GM10266 (cell line): ENCODE measurements around the gene SMAD1.

Experiments used
- DNase-seq: peaks from one replicate; pipeline ENCODE4 v3.0.0; 2012; ENCODE audit errors: extremely low spot score
- TF ChIP-seq, protein P1 (sequence below): IDR thresholded peaks from 2 replicates; pipeline ENCODE4 v1.5.1; 2012; ENCODE audit warnings: mild to moderate bottlenecking, low read depth; ENCODE audit not compliant: control insufficient read depth, insufficient read depth; ENCODE audit errors: missing control alignments

SMAD1 gene

DNA sequence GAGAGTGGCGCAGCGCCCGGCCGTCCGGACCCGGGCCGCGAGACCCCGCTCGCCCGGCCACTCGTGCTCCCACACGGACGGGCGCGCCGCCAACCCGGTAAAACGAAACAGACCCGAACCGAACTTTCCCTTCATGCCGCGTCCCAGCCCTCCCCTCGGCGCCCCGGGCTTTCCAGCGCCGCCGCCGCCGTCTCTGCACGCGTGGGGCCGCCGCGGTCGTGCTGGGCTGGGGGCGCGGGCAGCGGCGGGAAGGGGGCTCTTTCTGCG is 222 bp downstream of the SMAD1 start:
- no peak for DNase-seq
- TF ChIP-seq, protein P1, sequence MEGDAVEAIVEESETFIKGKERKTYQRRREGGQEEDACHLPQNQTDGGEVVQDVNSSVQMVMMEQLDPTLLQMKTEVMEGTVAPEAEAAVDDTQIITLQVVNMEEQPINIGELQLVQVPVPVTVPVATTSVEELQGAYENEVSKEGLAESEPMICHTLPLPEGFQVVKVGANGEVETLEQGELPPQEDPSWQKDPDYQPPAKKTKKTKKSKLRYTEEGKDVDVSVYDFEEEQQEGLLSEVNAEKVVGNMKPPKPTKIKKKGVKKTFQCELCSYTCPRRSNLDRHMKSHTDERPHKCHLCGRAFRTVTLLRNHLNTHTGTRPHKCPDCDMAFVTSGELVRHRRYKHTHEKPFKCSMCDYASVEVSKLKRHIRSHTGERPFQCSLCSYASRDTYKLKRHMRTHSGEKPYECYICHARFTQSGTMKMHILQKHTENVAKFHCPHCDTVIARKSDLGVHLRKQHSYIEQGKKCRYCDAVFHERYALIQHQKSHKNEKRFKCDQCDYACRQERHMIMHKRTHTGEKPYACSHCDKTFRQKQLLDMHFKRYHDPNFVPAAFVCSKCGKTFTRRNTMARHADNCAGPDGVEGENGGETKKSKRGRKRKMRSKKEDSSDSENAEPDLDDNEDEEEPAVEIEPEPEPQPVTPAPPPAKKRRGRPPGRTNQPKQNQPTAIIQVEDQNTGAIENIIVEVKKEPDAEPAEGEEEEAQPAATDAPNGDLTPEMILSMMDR, result no peak

DNA sequence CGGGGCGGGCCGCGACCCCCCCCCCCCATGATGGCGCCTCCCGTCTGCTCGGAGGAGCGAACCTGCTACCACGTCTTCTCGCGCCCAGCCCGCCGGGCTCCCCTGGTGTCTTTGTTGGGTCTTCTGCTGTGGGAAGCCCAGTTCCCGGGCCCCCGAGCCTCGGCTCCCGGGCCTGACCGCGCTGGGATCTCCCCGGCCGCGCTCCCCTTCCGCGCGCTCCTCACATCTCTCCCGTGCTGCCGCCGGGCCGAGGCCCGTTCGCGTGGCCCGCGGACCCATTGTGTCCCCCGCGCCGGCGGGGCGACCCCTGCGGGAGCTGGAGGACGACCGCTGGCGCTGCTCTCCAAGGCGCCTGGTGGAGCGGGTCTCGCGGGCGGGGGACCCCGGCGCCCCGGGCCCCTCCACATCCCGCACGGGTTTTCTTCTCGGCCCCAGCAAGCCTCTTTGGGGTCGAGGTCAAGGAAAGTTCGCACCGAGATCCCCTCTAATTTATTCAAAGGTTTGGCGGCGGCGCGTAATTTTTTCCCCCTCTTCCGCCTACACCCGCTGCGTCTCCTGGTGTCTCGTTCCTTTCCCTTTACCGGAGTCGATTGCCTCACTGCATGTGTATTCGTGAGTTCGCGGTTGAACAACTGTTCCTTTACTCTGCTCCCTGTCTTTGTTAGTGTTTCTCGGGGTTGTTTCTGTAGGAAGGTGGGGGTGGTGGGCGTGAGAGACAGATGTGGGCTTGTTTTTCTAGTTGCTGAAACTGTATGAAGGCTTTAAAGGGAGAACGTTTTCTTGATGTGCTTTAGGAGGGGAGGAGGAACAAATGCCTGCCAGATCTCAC is 770 bp downstream of the SMAD1 start:
- DNase-seq, result peak; percentile 72
- TF ChIP-seq, protein P1, result no peak

GRCh38 chr4:145483514-145483913 is 1.9 kb downstream of the SMAD1 start:
- DNase-seq, result no peak
- TF ChIP-seq, protein P1, result no peak

DNA sequence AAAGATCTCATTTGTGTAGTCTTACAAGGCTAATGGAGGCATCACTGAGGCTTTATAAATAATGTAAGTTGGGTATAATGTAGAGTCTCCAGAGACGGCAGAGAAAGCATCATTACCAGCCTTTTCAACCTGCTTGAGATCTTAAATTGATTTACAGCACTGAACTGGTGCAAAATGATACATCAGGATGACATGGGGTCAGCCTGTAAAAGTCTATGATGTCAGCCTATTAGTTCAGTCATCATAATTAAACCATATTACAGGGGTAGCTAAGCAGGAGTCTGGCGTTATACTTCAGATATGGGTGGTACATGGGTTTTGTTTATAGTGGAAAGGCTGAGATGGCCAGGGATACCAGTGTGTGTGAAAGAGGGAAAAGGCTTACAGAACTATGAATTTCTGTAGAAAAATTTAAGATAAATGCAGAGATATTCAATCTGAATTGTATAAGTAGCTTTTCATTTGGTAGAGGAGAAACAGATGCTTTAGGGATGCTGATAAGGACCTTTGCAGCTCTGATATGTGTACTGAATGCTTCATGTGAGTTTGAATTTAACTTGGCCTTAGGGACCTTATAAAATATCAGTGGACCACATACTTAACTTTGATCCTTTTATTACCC is 2.7 kb downstream of the SMAD1 start:
- no peak for DNase-seq
- TF ChIP-seq, protein P1, result no peak

DNA sequence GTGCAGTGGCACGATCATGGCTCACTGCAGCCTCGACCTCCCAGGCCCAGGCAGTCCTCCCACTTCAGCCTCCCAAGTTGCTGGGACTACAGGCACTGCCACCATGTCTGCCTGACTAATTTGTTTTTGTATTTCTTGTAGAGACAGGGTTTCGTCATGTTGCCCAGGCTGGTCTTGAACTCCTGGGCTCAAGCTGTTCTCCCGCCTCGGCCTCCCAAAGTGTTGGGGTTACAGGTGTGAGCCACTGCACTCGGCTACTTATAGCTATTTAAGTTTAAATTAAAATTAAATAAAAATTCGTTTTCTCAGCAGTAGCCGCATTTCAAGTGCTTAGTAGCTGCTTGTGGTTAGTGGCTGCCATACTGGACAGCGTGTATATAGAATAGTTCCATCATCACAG is 3.5 kb downstream of the SMAD1 start:
- no peak for DNase-seq
- TF ChIP-seq, protein P1, result no peak

DNA sequence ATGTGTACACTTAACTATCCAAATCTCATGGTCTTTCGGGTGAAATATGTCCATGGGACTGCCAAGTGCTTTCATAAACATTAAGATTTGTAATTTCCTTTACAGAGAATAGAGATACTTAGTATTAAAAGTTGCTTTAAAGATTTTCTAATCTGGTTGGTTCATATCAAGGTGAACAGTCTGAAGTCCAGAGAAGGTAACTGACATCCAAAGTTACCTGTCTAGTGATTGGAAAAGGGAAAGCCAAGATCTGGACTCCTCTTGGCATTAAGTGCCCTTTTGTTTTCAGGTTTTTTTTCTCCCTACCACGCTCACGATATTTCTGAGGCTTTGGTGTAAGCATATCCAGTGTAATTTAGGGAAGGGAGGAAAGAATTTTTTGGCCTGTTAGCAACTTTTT is 5.0 kb downstream of the SMAD1 start:
- DNase-seq, result no peak
- TF ChIP-seq, protein P1, result no peak

DNA sequence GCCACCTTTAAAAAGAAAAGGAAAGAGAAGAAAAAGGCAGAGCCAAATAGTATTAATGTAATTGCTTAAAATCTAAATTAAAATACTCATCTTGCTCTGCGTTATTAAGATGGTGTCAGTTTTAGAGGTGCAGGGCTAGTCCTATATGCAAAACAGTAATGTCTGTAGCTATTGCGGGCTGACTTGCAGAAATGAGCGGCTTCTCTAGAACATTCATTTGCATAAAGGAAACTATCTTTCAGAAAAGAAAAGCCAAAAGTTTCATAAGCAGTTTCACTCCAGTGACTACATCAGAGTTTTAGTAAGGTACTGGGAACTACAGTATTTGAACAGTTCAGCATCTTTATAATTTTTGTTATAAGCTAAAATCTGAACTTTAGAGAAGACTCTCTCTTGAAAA is 6.0 kb downstream of the SMAD1 start:
- peak; percentile 73 for DNase-seq
- TF ChIP-seq, protein P1, result no peak
